Suprapubic skin (tissue), 4 donors: ENCODE results near the gene ABCF2. TPM values are rescaled to one million over a fixed set of nuclear protein-coding genes. Genes with fewer than 3 reads are reported as not detected.

ENCODE experiments used
- DNase-seq, 2 donors: peaks; one replicate each; pipeline ENCODE4 v3.0.0-alpha.2; 2019; ENCODE audit warnings: low spot score in 2 of 2
- H3K27ac ChIP-seq: fragments of 200-600 bp; sonication (generic); one replicate; pipeline ENCODE4 v1.5.1; 2019
- H3K27me3 ChIP-seq: fragments of 200-600 bp; sonication (generic); one replicate; pipeline ENCODE4 v1.5.1; 2019
- H3K36me3 ChIP-seq: fragments of 200-600 bp; sonication (generic); one replicate; pipeline ENCODE4 v1.5.1; 2019
- H3K4me1 ChIP-seq: fragments of 200-600 bp; sonication (generic); one replicate; pipeline ENCODE4 v1.5.1; 2019
- H3K4me3 ChIP-seq: fragments of 200-600 bp; sonication (generic); one replicate; pipeline ENCODE4 v1.5.1; 2019; ENCODE audit warnings: mild to moderate bottlenecking
- H3K9me3 ChIP-seq: fragments of 200-600 bp; sonication (generic); one replicate; pipeline ENCODE4 v1.5.1; 2019
- EP300 ChIP-seq: sonication (generic); formaldehyde crosslinking; IDR thresholded peaks from one replicate; pipeline ENCODE4 v1.6.1; 2017; ENCODE audit warnings: antibody characterized with exemption
- POLR2A ChIP-seq, 2 donors: fragments of 450-650 bp; IDR thresholded peaks; one replicate each; pipeline ENCODE4 v1.6.1; 2017; ENCODE audit warnings: antibody characterized with exemption in 2 of 2, mild to moderate bottlenecking in 2 of 2, moderate library complexity in 2 of 2
- POLR2AphosphoS5 ChIP-seq, 3 donors: sonication (generic); formaldehyde crosslinking; IDR thresholded peaks; one replicate each; pipeline ENCODE4 v1.6.1; 2017; ENCODE audit warnings: antibody characterized with exemption in 3 of 3
- WGBS: methylation state at CpG from one replicate; pipeline ENCODE4 v1.1.5; 2018; 5-methylcytosine and 5-hydroxymethylcytosine counted together
- total RNA-seq, 4 donors: library from RNA; depleted of rRNA; stranded (reverse); fragments of >200 nt; gene quantifications; one replicate each; pipeline ENCODE4 v1.1.0, GENCODE V29; 2016
- TF ChIP-seq, protein P1 (sequence below), 2 donors: fragments of 200-600 bp in 1 of 2; fragments of 450-650 bp in 1 of 2; sonication (generic) in 1 of 2; IDR thresholded peaks; one replicate each; pipeline ENCODE4 v1.5.1; 2016 to 2019; ENCODE audit warnings: antibody characterized with exemption in 2 of 2, mild to moderate bottlenecking in 1 of 2, moderate library complexity in 1 of 2

The ABCF2 gene
- total RNA-seq, 4 donors from 2014 or later: 25.3 to 96.5 (median 40.1) TPM

DNA sequence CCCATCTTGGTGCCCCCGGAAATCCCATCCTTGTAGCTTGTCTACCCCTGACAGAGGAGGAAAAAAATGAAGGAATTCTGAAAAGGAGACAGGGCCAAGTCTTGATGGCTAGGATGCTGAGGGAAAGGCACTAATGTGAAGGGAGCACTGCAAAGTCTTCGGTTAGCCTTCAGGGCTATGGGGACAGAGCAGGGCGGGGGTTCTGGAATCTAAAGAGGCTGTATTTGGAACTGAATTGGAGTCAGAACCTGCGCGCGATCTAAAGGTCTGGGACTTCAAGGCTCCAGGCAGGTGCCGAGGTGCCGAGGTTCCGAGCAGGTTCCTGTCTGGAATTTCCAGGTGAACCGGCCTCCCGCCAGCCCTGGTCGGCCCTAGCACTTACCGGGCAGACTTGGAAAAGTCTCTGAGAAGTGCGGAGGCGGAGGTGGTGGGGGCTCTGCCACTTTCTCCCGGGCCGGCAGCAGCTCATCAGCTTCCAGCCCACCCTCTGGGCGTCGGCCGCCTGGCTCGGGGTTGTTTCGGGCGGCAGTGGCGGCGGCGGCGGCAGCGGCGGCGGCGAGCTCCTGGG, 60.3 kb downstream of the ABCF2 start:
- WGBS: 30% methylated on average over 12 of the region's 31 CpGs
- no peak for TF ChIP-seq EP300
- TF ChIP-seq, protein P1, sequence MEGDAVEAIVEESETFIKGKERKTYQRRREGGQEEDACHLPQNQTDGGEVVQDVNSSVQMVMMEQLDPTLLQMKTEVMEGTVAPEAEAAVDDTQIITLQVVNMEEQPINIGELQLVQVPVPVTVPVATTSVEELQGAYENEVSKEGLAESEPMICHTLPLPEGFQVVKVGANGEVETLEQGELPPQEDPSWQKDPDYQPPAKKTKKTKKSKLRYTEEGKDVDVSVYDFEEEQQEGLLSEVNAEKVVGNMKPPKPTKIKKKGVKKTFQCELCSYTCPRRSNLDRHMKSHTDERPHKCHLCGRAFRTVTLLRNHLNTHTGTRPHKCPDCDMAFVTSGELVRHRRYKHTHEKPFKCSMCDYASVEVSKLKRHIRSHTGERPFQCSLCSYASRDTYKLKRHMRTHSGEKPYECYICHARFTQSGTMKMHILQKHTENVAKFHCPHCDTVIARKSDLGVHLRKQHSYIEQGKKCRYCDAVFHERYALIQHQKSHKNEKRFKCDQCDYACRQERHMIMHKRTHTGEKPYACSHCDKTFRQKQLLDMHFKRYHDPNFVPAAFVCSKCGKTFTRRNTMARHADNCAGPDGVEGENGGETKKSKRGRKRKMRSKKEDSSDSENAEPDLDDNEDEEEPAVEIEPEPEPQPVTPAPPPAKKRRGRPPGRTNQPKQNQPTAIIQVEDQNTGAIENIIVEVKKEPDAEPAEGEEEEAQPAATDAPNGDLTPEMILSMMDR (IDR thresholded peaks at IDR 0.05): no peak
- no peak for TF ChIP-seq POLR2A (IDR thresholded peaks at IDR 0.05)
- TF ChIP-seq POLR2AphosphoS5 (IDR thresholded peaks at IDR 0.05): no peak

More for the DNA sequence above, 60.3 kb downstream of the ABCF2 start:
- DNase-seq: no peak
- Histone ChIP-seq H3K9me3 (no peaks in the 10 kb centered on the region), H3K27me3 (peaks cover 67% of the 10 kb centered on the region), H3K27ac (no peak overlapping the region), H3K36me3 (no peaks in the 10 kb centered on the region), H3K4me1 (peaks cover 17% of the 10 kb centered on the region), H3K4me3 (peak overlapping the region; percentile 58)

Other genes with a start within 250 kb of the ABCF2 start
- gene KCNH2, start 248.9 kb downstream of the ABCF2 start, total RNA-seq: under 1 TPM in 1 of 4 donors, not detected in 3; 0.70 TPM
- gene NOS3, start 236.2 kb downstream of the ABCF2 start, total RNA-seq: 10 to 100 TPM in 1 of 4 donors, 1 to 10 TPM in 3; 2.6 to 10.9 (median 6.8) TPM
- gene ATG9B, start 202.7 kb downstream of the ABCF2 start, total RNA-seq: 100 to 1,000 TPM in 2 of 4 donors, 10 to 100 TPM in 2; 27.0 to 195 (median 122) TPM
- gene ABCB8, start 198.8 kb downstream of the ABCF2 start, total RNA-seq: 10 to 100 TPM; 29.5 to 42.3 (median 31.9) TPM
- gene ASIC3, start 178.7 kb downstream of the ABCF2 start, total RNA-seq: 1 to 10 TPM; 2.6 to 8.7 (median 4.1) TPM
- gene CDK5, start 169.3 kb downstream of the ABCF2 start, total RNA-seq: 10 to 100 TPM in 3 of 4 donors, 1 to 10 TPM in 1; 7.7 to 14.7 (median 13.4) TPM
- 10 to 100 TPM; 31.9 to 78.7 (median 59.7) TPM for gene SLC4A2, start 167.6 kb downstream of the ABCF2 start, total RNA-seq
- 100 to 1,000 TPM in 2 of 4 donors, 10 to 100 TPM in 2; 76.8 to 102 (median 90.9) TPM for gene FASTK, start 146.4 kb downstream of the ABCF2 start, total RNA-seq
- gene TMUB1, start 143.7 kb downstream of the ABCF2 start, total RNA-seq: 10 to 100 TPM; 32.5 to 50.3 (median 45.7) TPM
- 100 to 1,000 TPM; 126 to 162 (median 134) TPM for gene AGAP3, start 140.7 kb downstream of the ABCF2 start, total RNA-seq
- gene GBX1, start 59.5 kb downstream of the ABCF2 start, total RNA-seq: not detected
- gene ASB10, start 40.0 kb downstream of the ABCF2 start, total RNA-seq: not detected
- not detected for gene H2BK1, start 16.7 kb downstream of the ABCF2 start, total RNA-seq
- 10 to 100 TPM; 21.5 to 28.6 (median 25.4) TPM for gene CHPF2, start 5.3 kb upstream of the ABCF2 start, total RNA-seq
- gene SMARCD3, start 21.5 kb upstream of the ABCF2 start, total RNA-seq: 10 to 100 TPM in 2 of 4 donors, 1 to 10 TPM in 2; 9.6 to 15.8 (median 10.9) TPM
- 10 to 100 TPM; 39.3 to 70.8 (median 41.7) TPM for gene NUB1, start 114.6 kb upstream of the ABCF2 start, total RNA-seq
- gene WDR86, start 182.8 kb upstream of the ABCF2 start, total RNA-seq: 1 to 10 TPM in 2 of 4 donors, under 1 TPM in 1, not detected in 1; 0.81 to 2.8 (median 1.4) TPM
- gene CRYGN, start 212.9 kb upstream of the ABCF2 start, total RNA-seq: not detected